ENCODE data around the gene TRIM23.
A peak's percentile ranks its signal among the peaks of the same experiment; 100 is the strongest.
"Not testable (repeated sequence)": the region's sequence is repeated elsewhere in the genome, so short reads cannot be mapped to it uniquely, and the experiment has no call there.

Gene TRIM23

GRCh38 chr5:65624025-65624570 is at the start of gene TRIM23:
Gene TRIM23 (minus strand): TSS chr5:65624333. CDS start chr5:65624274, 59 bp downstream.
- DNase-seq (ENCODE audit: low read depth in 2 of 2): peak; percentile 78 to 80

GRCh38 chr5:65672796-65673195 is 48.7 kb upstream of the TRIM23 start:
- DNase-seq (ENCODE audit: low read depth in 2 of 2): no peak

- DNase-seq (ENCODE audit: low read depth in 2 of 2): no peak
Observed at GRCh38 chr5:65668696-65669095, 44.6 kb upstream of the TRIM23 start.

GRCh38 chr5:65663804-65664521 is 39.8 kb upstream of the TRIM23 start:
- DNase-seq (ENCODE audit: low read depth in 2 of 2): no peak

- DNase-seq (ENCODE audit: low read depth in 2 of 2): no peak
Observed at GRCh38 chr5:65654713-65655112, 30.6 kb upstream of the TRIM23 start.

- no peak for DNase-seq (ENCODE audit: low read depth in 2 of 2)
Observed at GRCh38 chr5:65651144-65651543, 27.0 kb upstream of the TRIM23 start.

GRCh38 chr5:65647941-65648340 is 23.8 kb upstream of the TRIM23 start:
- no peak for DNase-seq (ENCODE audit: low read depth in 2 of 2)

GRCh38 chr5:65646938-65647337 is 22.8 kb upstream of the TRIM23 start:
- DNase-seq (ENCODE audit: low read depth in 2 of 2): no peak

GRCh38 chr5:65640240-65640639 is 16.1 kb upstream of the TRIM23 start:
- DNase-seq (ENCODE audit: low read depth in 2 of 2): no peak

- DNase-seq (ENCODE audit: low read depth in 2 of 2): no peak
Observed at GRCh38 chr5:65630981-65631380, 6.8 kb upstream of the TRIM23 start.

- DNase-seq (ENCODE audit: low read depth in 2 of 2): no peak
Observed at GRCh38 chr5:65625743-65626142, 1.6 kb upstream of the TRIM23 start.

GRCh38 chr5:65624571-65625555 is 730 bp upstream of the TRIM23 start, which contains the start of the genes SHLD3 and TRAPPC13:
Gene SHLD3 (plus strand): TSS chr5:65625027. CDS start chr5:65629588, 4,561 bp downstream.
Gene TRAPPC13 (plus strand): TSS chr5:65625027. CDS start chr5:65625061, 34 bp downstream.
- peak; percentile 57 to 69 for DNase-seq (ENCODE audit: low read depth in 2 of 2)

- no peak for DNase-seq (ENCODE audit: low read depth in 2 of 2)
Observed at GRCh38 chr5:65623482-65623881, 651 bp downstream of the TRIM23 start.

GRCh38 chr5:65621961-65622360 is 2.2 kb downstream of the TRIM23 start:
- DNase-seq (ENCODE audit: low read depth in 2 of 2): not testable (repeated sequence)

GRCh38 chr5:65620021-65620420 is 4.1 kb downstream of the TRIM23 start:
- DNase-seq (ENCODE audit: low read depth in 2 of 2): no peak

- no peak for DNase-seq (ENCODE audit: low read depth in 2 of 2)
Observed at GRCh38 chr5:65612298-65612907, 11.7 kb downstream of the TRIM23 start.

GRCh38 chr5:65611524-65611923 is 12.6 kb downstream of the TRIM23 start:
- DNase-seq (ENCODE audit: low read depth in 2 of 2): no peak

GRCh38 chr5:65601761-65602160 is 22.4 kb downstream of the TRIM23 start:
- DNase-seq (ENCODE audit: low read depth in 2 of 2): not testable (repeated sequence)

- DNase-seq (ENCODE audit: low read depth in 2 of 2): no peak
Observed at GRCh38 chr5:65588694-65589093, 35.4 kb downstream of the TRIM23 start.

GRCh38 chr5:65577141-65577540 is 47.0 kb downstream of the TRIM23 start:
- DNase-seq (ENCODE audit: low read depth in 2 of 2): no peak

- no peak for DNase-seq (ENCODE audit: low read depth in 2 of 2)
Observed at GRCh38 chr5:65570598-65571226, 53.4 kb downstream of the TRIM23 start.

Measured in stimulated activated CD4-positive, alpha-beta T cell treated with anti-CD3 and anti-CD28 coated beads, Interleukin-1b, Interleukin-23, amount 100 ng/mL, for 4 hours (primary cell).